B cell (primary cell): ENCODE results near the gene TENT5C. TPM values are rescaled to one million over a fixed set of nuclear protein-coding genes. Genes with fewer than 3 reads are reported as not detected.
A peak's percentile ranks its signal among the peaks of the same experiment; 100 is the strongest.

Experiments used
- ATAC-seq: fragments of 200-7000 bp; cut with Tn5 transposase; one replicate; pipeline ENCODE4 v1.10.0; 2021; ENCODE audit warnings: low read depth, mild to moderate bottlenecking, moderate number of reproducible peaks, moderate library complexity
- CTCF ChIA-PET: fragments of 350-600 bp; sonication (Branson Sonifier 250); formaldehyde crosslinking; loops from one replicate; lab custom pipeline; 2021; ENCODE audit warnings: antibody characterized with exemption, inconsistent platforms; lab: Charles Lee
- POLR2A ChIA-PET: fragments of 350-600 bp; sonication (Branson Sonifier 250); formaldehyde crosslinking; loops from one replicate; lab custom pipeline; 2021; ENCODE audit warnings: antibody characterized with exemption; lab: Charles Lee
- DNase-seq: peaks from one replicate; pipeline ENCODE4 v3.0.0; 2013
- H2AFZ ChIP-seq: 2 replicates; pipeline ENCODE4 v1.6.1; 2012; ENCODE audit warnings: mild to moderate bottlenecking, low read depth, low read length; ENCODE audit not compliant: insufficient read depth, poor library complexity, severe bottlenecking
- H3K27ac ChIP-seq, 2 donors: 1 replicate in 1 of 2; 2 replicates in 1 of 2; pipeline ENCODE4 v1.5.1; 2012 to 2013; ENCODE audit warnings: low read length in 2 of 2, mild to moderate bottlenecking in 2 of 2, moderate library complexity in 1 of 2
- H3K27me3 ChIP-seq, 4 experiments: fragments of 200-600 bp in 1 of 4; sonication (generic) in 1 of 4; replicated peaks in 1 of 4; 1 replicate in 2 of 4; 2 replicates in 2 of 4; pipeline versions ENCODE4 v1.6.1 to v1.7.0; 2013 to 2016; ENCODE audit warnings: low read length in 3 of 4, mild to moderate bottlenecking in 2 of 4, mixed read lengths in 1 of 4, moderate library complexity in 1 of 4; ENCODE audit not compliant: insufficient read depth in 4 of 4, control insufficient read depth in 3 of 4; ENCODE audit errors: control extremely low read depth in 1 of 4
- H3K36me3 ChIP-seq, 2 experiments: replicated peaks in 1 of 2; 1 replicate in 1 of 2; 2 replicates in 1 of 2; pipeline versions ENCODE4 v1.6.1 to v1.7.1; 2013; ENCODE audit warnings: low read length in 1 of 2; ENCODE audit not compliant: insufficient read depth in 2 of 2, control insufficient read depth in 1 of 2; ENCODE audit errors: control extremely low read depth in 1 of 2, extremely low read depth in 1 of 2
- H3K4me1 ChIP-seq, 2 donors: fragments of 200-600 bp in 1 of 2; sonication (generic) in 1 of 2; 1 replicate in 1 of 2; 2 replicates in 1 of 2; pipeline versions ENCODE4 v1.5.1 to v1.6.1; 2013 to 2017; ENCODE audit warnings: low read length in 2 of 2; ENCODE audit not compliant: control insufficient read depth in 2 of 2, insufficient read depth in 2 of 2
- H3K4me2 ChIP-seq: replicated peaks from 2 replicates; pipeline ENCODE3; 2012; ENCODE audit warnings: mild to moderate bottlenecking, low read depth, low read length; ENCODE audit not compliant: poor library complexity, severe bottlenecking
- H3K4me3 ChIP-seq, 5 experiments: fragments of 200-600 bp in 1 of 5; sonication (generic) in 1 of 5; 1 replicate in 3 of 5; 2 replicates in 2 of 5; pipeline versions ENCODE4 v1.5.1 to v1.7.0; 2011 to 2016; ENCODE audit warnings: low read length in 4 of 5, mild to moderate bottlenecking in 4 of 5, low read depth in 2 of 5, control low read depth in 1 of 5, moderate library complexity in 1 of 5; ENCODE audit not compliant: insufficient read depth in 1 of 5; ENCODE audit errors: control extremely low read depth in 1 of 5, extremely low read depth in 1 of 5
- H3K79me2 ChIP-seq: fragments of 200-600 bp; sonication (generic); one replicate; pipeline ENCODE4 v1.6.0; 2016; ENCODE audit warnings: low read length; ENCODE audit not compliant: control insufficient read depth, insufficient read depth
- H3K9ac ChIP-seq: fragments of 200-600 bp; sonication (generic); 2 replicates; pipeline ENCODE4 v1.6.1; 2017; ENCODE audit warnings: mild to moderate bottlenecking, low read length, moderate library complexity
- H3K9me3 ChIP-seq, 3 donors: one replicate each; pipeline versions ENCODE4 v1.6.1 to v1.7.1; 2013; ENCODE audit warnings: low read length in 2 of 3; ENCODE audit not compliant: control insufficient read depth in 2 of 3, insufficient read depth in 1 of 3; ENCODE audit errors: control extremely low read depth in 1 of 3
- H4K20me1 ChIP-seq: 2 replicates; pipeline ENCODE4 v1.6.0; 2012; ENCODE audit warnings: mild to moderate bottlenecking, low read length; ENCODE audit not compliant: insufficient read depth, control insufficient read depth, poor library complexity, severe bottlenecking
- H3K27ac Mint-ChIP-seq: one replicate; pipeline ENCODE4 v1.8.0; 2021; ENCODE audit warnings: mixed read lengths
- H3K27me3 Mint-ChIP-seq: one replicate; pipeline ENCODE4 v1.8.0; 2021; ENCODE audit warnings: mixed read lengths
- H3K4me1 Mint-ChIP-seq: one replicate; pipeline ENCODE4 v1.8.0; 2021; ENCODE audit warnings: mixed read lengths
- H3K4me3 Mint-ChIP-seq: one replicate; pipeline ENCODE4 v1.8.0; 2021; ENCODE audit warnings: mixed read lengths
- H3K9me3 Mint-ChIP-seq: one replicate; pipeline ENCODE4 v1.8.0; 2022; ENCODE audit warnings: mixed read lengths; ENCODE audit not compliant: insufficient read depth
- CTCF ChIP-seq: fragments of 200-600 bp; IDR thresholded peaks from one replicate; pipeline ENCODE4 v1.8.0; 2022; ENCODE audit warnings: antibody characterized with exemption, mild to moderate bottlenecking
- EZH2 ChIP-seq: IDR thresholded peaks from 2 replicates; pipeline ENCODE4 v1.6.1; 2012; ENCODE audit warnings: borderline replicate concordance, low read depth, mild to moderate bottlenecking, moderate library complexity, low read length; ENCODE audit not compliant: insufficient read depth, poor library complexity, severe bottlenecking
- WGBS: methylation state at CpG from one replicate; pipeline ENCODE4 v1.1.5; 2013; ENCODE audit warnings: missing lambda C conversion rate; ENCODE audit not compliant: insufficient coverage; 5-methylcytosine and 5-hydroxymethylcytosine counted together
- intact Hi-C: fragments of 100-400 bp; cut with micrococcal nuclease; formaldehyde crosslinking; loops from one replicate; pipeline ENCODE4 v1.10.0; 2022
- polyA plus RNA-seq: library from polyadenylated mRNA; depleted of rRNA; stranded (reverse); fragments of >200 nt; gene quantifications from 2 replicates; pipeline ENCODE4 v1.2.3, GENCODE V29; 2012
- total RNA-seq, 2 donors: library from RNA; stranded (reverse); fragments of 120-200 nt in 1 of 2; gene quantifications; 1 replicate in 1 of 2; 2 replicates in 1 of 2; pipeline versions ENCODE4 v1.2.3 to v1.2.4, GENCODE V29; 2013 to 2022

Gene TENT5C
- total and polyA plus RNA-seq, 2 donors (not counting 1 experiment from before 2014, with no cell fraction given), result 65.4 to 112 TPM

- peak overlapping the region; percentile 59 for H3K4me2 ChIP-seq
- ChIA-PET CTCF (interaction anchor here (0.6 to 10.1 kb wide), 16 partner anchors 10 to 147 kb away, joined by 3 to 64 read pairs (median 4); no protein-coding TSS in a partner anchor), POLR2A (interaction anchor here (2.2 kb wide), 1 partner anchor 43 kb away, joined by 6 read pairs; no protein-coding TSS in a partner anchor)
- Mint-ChIP-seq H3K4me1 (peaks cover 95% of the 10 kb centered on the region), H3K27ac (peak overlapping the region; percentile 84), H3K9me3 (no peaks in the 10 kb centered on the region), H3K27me3 (no peaks in the 10 kb centered on the region), H3K4me3 (peak overlapping the region; percentile 84)
- WGBS, result 24% methylated on average over 6 of the region's 7 CpGs
- peaks cover 98% of the 10 kb centered on the region for H3K79me2 ChIP-seq
- DNase-seq (peak; percentile 56), ATAC-seq (peak; percentile 31)
- peak overlapping the region in 1 of 5 experiments; percentile 23 for H3K4me3 ChIP-seq
- TF ChIP-seq EZH2, result no peak
- no peak for TF ChIP-seq CTCF
- H3K27me3 ChIP-seq, result no peaks in the 10 kb centered on the region
- H3K27ac ChIP-seq, result peak overlapping the region; percentile 0 to 52
- H3K36me3 ChIP-seq, result peaks cover 0 to 56% of the 10 kb centered on the region in 2 experiments
- H2AFZ ChIP-seq, result no peak overlapping the region
- H3K9ac ChIP-seq, result peak overlapping the region; percentile 17
- no peaks in the 10 kb centered on the region for H3K9me3 ChIP-seq
- peaks cover 93 to 100% of the 10 kb centered on the region in 2 donors for H3K4me1 ChIP-seq
- peaks cover 91% of the 10 kb centered on the region for H4K20me1 ChIP-seq
- intact Hi-C loops, result no loop called here
Observed at GRCh38 chr1:117612517-117613248, 6.8 kb downstream of the TENT5C start.
